ENCODE results near the gene HMCN2.
A peak's percentile ranks its signal among the peaks of the same experiment; 100 is the strongest.

HMCN2 gene

DNA sequence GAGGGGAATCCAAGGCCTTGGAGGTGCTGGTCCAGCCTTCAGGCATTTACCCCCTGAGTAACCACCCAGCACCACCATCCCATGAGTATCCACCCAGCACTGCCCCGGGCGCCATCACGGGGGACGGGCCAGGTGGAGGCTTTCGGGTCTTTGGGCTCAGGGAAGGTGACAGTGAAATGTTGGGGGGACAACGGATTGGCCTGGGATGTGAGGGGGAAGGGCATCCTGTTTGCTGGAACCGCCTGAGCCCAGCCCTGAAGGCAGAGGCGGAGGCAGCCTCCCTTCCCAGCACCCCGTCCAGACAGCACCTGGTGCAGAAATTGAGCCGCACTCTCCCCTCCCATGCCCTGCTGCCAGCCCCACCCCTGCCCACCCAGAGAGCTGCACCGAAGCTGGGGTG, 196.2 kb downstream of the HMCN2 start:
- Histone ChIP-seq H3K23ac (ENCODE audit: low read length in 2 of 2) (no peak overlapping the region), H3K4ac (ENCODE audit: low read depth in 1 of 2, low read length in 2 of 2) (no peak overlapping the region), H2AFZ (ENCODE audit: low read depth, low read length) (no peak overlapping the region), H3K14ac (ENCODE audit: low read length in 2 of 2) (no peak overlapping the region), H3K79me1 (replicated peaks; ENCODE audit: low read length, poor library complexity, severe bottlenecking) (peaks cover 2% of the 10 kb centered on the region), H3K4me1 (ENCODE audit: control insufficient read depth, insufficient read depth, low read depth, low read length) (no peaks in the 10 kb centered on the region), H2BK15ac (ENCODE audit: low read depth, poor library complexity, severe bottlenecking) (no peak overlapping the region), H2BK5ac (ENCODE audit: low read depth, low read length, poor library complexity, severe bottlenecking) (no peak overlapping the region), H2AK5ac (ENCODE audit: low read length, severe bottlenecking) (no peak overlapping the region), H3K27me3 (ENCODE audit: control insufficient read depth in 1 of 2, insufficient read depth in 1 of 2, low read length in 2 of 2) (no peaks in the 10 kb centered on the region), H3K36me3 (ENCODE audit: control insufficient read depth in 1 of 2, insufficient read depth in 2 of 2, low read depth in 1 of 2, low read length in 2 of 2) (peaks cover 60 to 83% of the 10 kb centered on the region in 2 experiments), H4K91ac (ENCODE audit: low read length) (no peak overlapping the region), H4K8ac (ENCODE audit: low read length) (no peak overlapping the region), H3K4me3 (ENCODE audit: insufficient read depth in 1 of 2, low read depth in 1 of 2, low read length in 2 of 2) (no peak overlapping the region), H3K4me2 (ENCODE audit: low read length, poor library complexity, severe bottlenecking) (no peak overlapping the region), H3K27ac (ENCODE audit: low read length, poor library complexity, severe bottlenecking) (no peak overlapping the region), H2BK120ac (ENCODE audit: low read depth, low read length) (no peak overlapping the region), H3K18ac (ENCODE audit: low read depth in 1 of 2, low read length in 2 of 2) (no peak overlapping the region), H3K9me3 (ENCODE audit: control insufficient read depth, low read length) (no peaks in the 10 kb centered on the region), H3K9ac (ENCODE audit: low read length) (no peak overlapping the region), H2BK12ac (ENCODE audit: low read length in 2 of 2) (no peak overlapping the region)
- 94% methylated on average over 3 of the region's 11 CpGs for WGBS
- DNase-seq: no peak

DNA sequence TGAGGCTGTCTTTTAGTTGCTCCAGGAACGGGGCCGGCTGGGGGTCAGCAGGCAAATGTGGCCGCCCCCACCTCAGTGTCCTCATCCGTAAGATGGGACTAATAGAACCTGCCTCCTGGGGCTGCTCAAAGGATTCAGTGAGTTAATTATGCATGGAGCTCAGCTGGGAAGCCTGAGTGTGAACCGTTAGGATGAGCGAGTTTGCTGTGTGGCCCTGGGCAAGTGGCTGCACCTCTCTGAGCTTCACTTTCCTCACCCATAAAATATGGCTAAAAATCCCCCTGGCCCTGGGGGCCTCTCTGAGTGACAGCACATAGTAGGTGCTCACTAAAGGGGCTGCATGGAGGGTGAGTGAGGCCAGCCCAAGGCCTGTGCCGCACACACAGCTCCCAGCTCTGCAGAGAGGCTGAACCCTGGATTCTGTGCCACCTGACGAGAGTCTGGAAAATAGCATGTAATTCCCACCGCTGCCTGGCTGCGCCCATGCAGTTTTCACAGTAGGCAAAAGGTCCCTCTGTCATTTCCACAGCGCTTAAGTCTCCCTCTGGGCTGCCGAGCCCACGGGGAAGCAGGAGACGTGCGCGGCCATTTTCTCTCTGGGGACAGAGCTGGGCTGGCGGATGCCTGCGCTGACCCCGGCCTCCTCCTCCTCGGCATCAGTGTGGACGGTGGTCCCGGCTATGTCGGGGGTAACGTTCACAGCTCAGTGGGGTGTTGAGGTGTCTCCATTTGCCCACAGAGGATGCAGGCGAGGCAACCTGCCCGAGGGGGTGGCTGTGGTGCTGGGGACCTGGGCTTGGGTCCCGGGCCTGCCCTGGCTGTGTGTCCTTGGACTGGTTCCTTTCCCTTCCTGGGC, 197.4 kb downstream of the HMCN2 start:
- Histone ChIP-seq H3K27me3 (ENCODE audit: control insufficient read depth in 1 of 2, insufficient read depth in 1 of 2, low read length in 2 of 2) (no peaks in the 10 kb centered on the region), H3K9me3 (ENCODE audit: control insufficient read depth, low read length) (no peaks in the 10 kb centered on the region), H3K9ac (ENCODE audit: low read length) (no peak overlapping the region), H3K18ac (ENCODE audit: low read depth in 1 of 2, low read length in 2 of 2) (no peak overlapping the region), H3K4me1 (ENCODE audit: control insufficient read depth, insufficient read depth, low read depth, low read length) (no peaks in the 10 kb centered on the region), H3K36me3 (ENCODE audit: control insufficient read depth in 1 of 2, insufficient read depth in 2 of 2, low read depth in 1 of 2, low read length in 2 of 2) (peaks cover 62 to 90% of the 10 kb centered on the region in 2 experiments), H3K23ac (ENCODE audit: low read length in 2 of 2) (no peak overlapping the region), H2AK5ac (ENCODE audit: low read length, severe bottlenecking) (no peak overlapping the region), H2AFZ (ENCODE audit: low read depth, low read length) (no peak overlapping the region), H3K79me1 (replicated peaks; ENCODE audit: low read length, poor library complexity, severe bottlenecking) (peaks cover 2% of the 10 kb centered on the region), H3K4me3 (ENCODE audit: insufficient read depth in 1 of 2, low read depth in 1 of 2, low read length in 2 of 2) (no peak overlapping the region), H3K4ac (ENCODE audit: low read depth in 1 of 2, low read length in 2 of 2) (no peak overlapping the region), H2BK15ac (ENCODE audit: low read depth, poor library complexity, severe bottlenecking) (no peak overlapping the region), H3K4me2 (ENCODE audit: low read length, poor library complexity, severe bottlenecking) (no peak overlapping the region), H2BK12ac (ENCODE audit: low read length in 2 of 2) (no peak overlapping the region), H2BK5ac (ENCODE audit: low read depth, low read length, poor library complexity, severe bottlenecking) (no peak overlapping the region), H4K8ac (ENCODE audit: low read length) (no peak overlapping the region), H3K27ac (ENCODE audit: low read length, poor library complexity, severe bottlenecking) (no peak overlapping the region), H2BK120ac (ENCODE audit: low read depth, low read length) (no peak overlapping the region), H3K14ac (ENCODE audit: low read length in 2 of 2) (no peak overlapping the region), H4K91ac (ENCODE audit: low read length) (no peak overlapping the region)
- DNase-seq: no peak
- 92% methylated on average over 27 of the region's 27 CpGs for WGBS

DNA sequence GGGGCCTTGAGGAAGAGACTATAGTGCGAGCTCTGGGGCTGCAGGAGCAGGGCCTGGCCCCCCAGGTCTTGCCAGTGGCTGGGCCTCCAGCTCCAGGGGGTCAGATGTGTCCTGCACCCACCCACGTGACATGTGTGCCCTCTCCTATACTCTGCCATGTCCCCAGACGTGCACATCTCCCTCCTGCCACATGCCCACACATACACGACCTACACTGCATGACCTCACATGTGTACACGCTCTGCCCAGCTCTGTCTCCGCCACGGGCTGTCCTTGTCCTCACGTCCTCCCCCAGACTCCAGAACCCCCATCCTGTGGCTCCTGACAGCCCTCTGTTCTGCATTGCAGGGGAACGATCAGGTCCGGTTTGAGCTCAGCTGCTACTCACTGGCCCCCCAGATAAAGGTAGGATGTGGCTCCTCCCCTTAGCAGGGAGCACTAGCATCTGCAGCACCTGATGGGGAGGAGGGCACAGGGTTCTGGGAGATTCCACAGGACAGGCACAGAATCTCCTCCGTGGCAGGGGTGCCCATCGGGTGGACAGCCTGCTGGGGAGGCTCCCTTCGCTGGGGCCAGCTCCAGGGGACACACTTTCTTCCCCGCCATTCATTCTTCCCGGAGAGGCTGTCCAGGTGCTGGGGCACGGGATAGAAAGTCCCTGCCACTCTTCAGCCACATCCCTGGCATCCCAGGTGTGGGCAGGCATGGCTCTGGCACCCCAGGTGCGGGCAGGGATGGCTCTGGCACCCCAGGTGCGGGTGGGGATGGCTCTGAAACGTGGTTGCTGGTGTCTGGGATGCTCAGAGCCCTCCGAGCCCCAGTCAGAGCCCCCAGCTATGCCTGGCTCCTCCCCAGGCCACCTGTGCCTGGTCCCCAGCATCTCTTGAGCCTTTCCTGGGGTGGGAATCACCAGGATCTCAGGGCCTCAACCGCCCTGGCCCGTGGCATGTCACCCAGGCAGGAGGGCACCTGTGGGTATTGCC, 198.5 kb downstream of the HMCN2 start:
- DNase-seq: no peak
- Histone ChIP-seq H3K4ac (ENCODE audit: low read depth in 1 of 2, low read length in 2 of 2) (no peak overlapping the region), H4K8ac (ENCODE audit: low read length) (no peak overlapping the region), H3K23ac (ENCODE audit: low read length in 2 of 2) (no peak overlapping the region), H2AK5ac (ENCODE audit: low read length, severe bottlenecking) (no peak overlapping the region), H2BK15ac (ENCODE audit: low read depth, poor library complexity, severe bottlenecking) (no peak overlapping the region), H3K4me1 (ENCODE audit: control insufficient read depth, insufficient read depth, low read depth, low read length) (no peaks in the 10 kb centered on the region), H3K4me2 (ENCODE audit: low read length, poor library complexity, severe bottlenecking) (no peak overlapping the region), H3K18ac (ENCODE audit: low read depth in 1 of 2, low read length in 2 of 2) (no peak overlapping the region), H3K9me3 (ENCODE audit: control insufficient read depth, low read length) (no peaks in the 10 kb centered on the region), H2BK120ac (ENCODE audit: low read depth, low read length) (no peak overlapping the region), H3K9ac (ENCODE audit: low read length) (no peak overlapping the region), H3K79me1 (replicated peaks; ENCODE audit: low read length, poor library complexity, severe bottlenecking) (peaks cover 2% of the 10 kb centered on the region), H3K4me3 (ENCODE audit: insufficient read depth in 1 of 2, low read depth in 1 of 2, low read length in 2 of 2) (no peak overlapping the region), H2BK12ac (ENCODE audit: low read length in 2 of 2) (no peak overlapping the region), H2BK5ac (ENCODE audit: low read depth, low read length, poor library complexity, severe bottlenecking) (no peak overlapping the region), H3K27me3 (ENCODE audit: control insufficient read depth in 1 of 2, insufficient read depth in 1 of 2, low read length in 2 of 2) (no peaks in the 10 kb centered on the region), H3K36me3 (ENCODE audit: control insufficient read depth in 1 of 2, insufficient read depth in 2 of 2, low read depth in 1 of 2, low read length in 2 of 2) (peaks cover 57 to 88% of the 10 kb centered on the region in 2 experiments), H4K91ac (ENCODE audit: low read length) (peak overlapping the region; percentile 5), H3K27ac (ENCODE audit: low read length, poor library complexity, severe bottlenecking) (no peak overlapping the region), H2AFZ (ENCODE audit: low read depth, low read length) (no peak overlapping the region), H3K14ac (ENCODE audit: low read length in 2 of 2) (no peak overlapping the region)
- 81% methylated on average over 22 of the region's 22 CpGs for WGBS

Data from mesenchymal stem cell (in vitro differentiated cells and primary cell).